ENCODE results near the gene ECM1. TPM values are rescaled to one million over a fixed set of nuclear protein-coding genes. Genes with fewer than 3 reads are reported as not detected.

Gene ECM1
- total RNA-seq, 1 donor from 2014 or later, result 0.34 TPM

- no peak for DNase-seq
Measured at GRCh38 chr1:150545486-150546032, 37.6 kb downstream of the ECM1 start.

DNA sequence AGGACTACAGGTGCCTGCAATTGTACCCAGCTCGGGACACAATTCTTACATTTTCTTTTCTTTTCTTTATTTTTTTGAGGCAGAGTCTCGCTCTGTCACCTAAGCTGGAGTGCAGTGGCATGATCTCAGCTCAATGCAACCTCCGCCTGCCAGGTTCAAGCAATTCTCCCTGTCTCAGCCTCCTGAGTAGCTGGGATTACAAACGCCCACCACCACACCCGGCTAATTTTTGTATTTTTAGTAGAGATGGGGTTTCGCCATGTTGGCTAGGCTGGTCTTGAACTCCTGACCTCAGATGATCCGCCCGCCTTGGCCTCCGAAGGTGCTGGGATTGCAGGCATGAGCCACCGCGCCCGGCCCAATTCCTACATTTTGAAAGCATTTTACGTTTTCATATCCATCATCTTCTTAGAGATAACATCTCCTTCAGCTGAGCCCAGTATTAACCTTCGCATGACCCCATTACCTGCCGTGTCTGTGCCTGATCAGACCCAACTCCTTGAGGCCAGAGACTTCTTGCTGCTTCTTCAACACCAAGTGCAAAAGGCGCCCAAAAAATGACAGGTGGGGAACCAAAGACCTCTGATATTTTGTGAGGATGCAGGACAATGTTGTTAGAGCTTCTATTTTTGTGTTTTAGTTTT lies 38.5 kb downstream of the ECM1 start:
- no peak for DNase-seq

DNA sequence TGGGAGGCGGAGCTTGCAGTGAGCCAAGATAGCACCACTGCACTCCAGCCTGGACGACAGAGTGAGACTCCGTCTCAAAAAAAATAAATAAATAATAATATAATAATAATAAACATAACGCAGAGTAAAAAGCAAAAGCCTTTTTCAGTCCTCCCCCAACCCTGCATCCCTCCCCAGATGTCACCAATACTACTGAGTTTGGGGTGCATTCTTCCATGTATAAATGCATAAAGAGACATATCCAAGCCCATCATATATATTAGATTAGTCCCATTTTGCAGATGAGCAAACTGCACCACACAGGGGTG lies 40.4 kb downstream of the ECM1 start:
- no peak for DNase-seq

- peak; percentile 66 for DNase-seq
Measured at GRCh38 chr1:150548632-150549495, 41.0 kb downstream of the ECM1 start, which contains the start of gene ADAMTSL4. Gene ADAMTSL4, plus strand, starts transcription at chr1:150549408. Its CDS starts 2,881 bp downstream, at chr1:150552289.

DNA sequence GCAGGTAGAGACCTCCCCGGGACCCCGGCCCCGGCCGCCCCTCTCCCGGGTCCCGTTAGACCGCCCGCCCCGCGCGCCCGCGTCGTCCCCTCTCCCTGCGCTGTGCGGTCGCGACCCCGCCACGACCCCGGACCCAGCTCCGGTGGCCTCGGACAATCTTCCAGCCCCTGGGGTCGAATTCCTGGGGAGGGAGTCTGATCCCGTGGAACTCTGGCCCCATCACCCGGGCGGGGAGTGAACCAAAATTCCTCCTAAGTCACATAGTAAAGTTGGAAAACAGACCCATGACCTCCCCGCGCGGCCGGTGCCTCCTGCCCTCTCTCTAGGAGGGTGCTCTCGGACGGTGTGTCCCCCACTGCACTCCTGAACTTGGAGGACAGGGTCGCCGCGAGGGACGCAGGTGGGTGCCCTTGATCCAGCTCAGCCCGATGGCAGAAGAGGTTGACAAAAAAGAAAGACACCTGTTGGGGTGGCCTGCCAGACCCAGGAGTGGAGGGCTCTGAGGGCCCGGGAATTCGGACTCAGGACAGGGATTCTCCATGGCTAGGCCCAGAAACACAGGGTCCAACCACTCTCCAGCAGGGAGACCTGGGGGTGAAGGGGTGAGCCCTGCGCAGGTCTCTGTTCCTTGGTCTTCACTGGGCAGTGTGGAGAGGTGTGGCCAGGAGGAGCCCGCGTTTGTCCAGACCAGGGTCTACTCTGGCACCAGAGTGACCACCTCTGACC lies 41.8 kb downstream of the ECM1 start:
- DNase-seq, result peak; percentile 21

GRCh38 chr1:150550222-150551050 lies 42.5 kb downstream of the ECM1 start:
- peak; percentile 6 for DNase-seq

DNA sequence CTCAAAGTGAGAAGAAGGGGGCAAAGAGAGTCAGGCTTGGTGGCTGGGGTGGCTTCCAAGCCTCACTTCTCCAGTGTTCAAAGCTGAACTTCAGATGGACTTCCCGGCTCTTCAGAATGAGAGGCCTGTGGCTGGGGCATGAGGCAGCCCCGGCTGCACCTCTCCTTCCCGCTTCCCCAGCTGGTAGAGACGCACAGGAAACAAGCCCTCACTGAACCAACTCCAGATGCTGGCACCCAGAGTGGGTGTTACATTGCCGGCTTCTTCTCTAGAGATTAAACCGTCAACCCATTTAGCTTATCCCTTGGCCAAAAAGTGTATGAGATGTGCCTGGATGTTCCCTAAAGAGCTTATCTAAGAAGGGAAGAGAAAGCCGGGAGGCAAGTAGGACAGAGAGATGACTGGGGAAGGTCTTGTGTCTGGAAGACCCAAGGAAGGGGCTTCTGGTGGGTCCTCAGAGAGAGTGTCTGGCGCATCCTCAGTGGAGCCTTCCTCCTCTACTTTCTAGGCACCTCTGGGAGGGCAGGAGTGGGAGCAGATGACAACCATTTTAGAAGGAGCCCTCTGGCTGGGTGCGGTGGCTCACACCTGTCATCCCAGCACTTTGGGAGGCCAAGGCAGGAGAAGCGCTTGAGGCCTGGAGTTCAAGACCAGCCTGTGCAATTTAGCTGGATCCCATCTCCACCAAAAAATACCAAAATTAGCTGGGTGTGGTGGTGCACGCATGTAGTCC lies 43.3 kb downstream of the ECM1 start:
- peak; percentile 19 for DNase-seq

DNA sequence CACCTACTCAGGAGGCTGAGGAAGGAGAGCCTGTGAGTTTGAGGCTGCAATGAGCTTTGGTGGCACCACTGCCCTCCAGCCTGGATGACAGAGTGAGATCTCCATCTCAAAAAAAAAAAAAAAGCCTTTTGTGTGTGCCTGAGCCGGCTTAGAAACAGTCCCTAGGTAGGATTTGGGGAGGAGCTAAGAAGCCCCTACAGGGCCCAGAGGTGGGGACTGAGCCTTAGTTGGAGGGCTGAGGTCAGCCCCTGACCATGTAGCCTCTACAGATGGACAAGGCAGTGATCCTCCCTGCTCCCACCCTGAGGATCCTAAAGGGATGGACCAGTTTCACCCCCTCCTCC lies 43.8 kb downstream of the ECM1 start:
- DNase-seq, result peak; percentile 2

DNA sequence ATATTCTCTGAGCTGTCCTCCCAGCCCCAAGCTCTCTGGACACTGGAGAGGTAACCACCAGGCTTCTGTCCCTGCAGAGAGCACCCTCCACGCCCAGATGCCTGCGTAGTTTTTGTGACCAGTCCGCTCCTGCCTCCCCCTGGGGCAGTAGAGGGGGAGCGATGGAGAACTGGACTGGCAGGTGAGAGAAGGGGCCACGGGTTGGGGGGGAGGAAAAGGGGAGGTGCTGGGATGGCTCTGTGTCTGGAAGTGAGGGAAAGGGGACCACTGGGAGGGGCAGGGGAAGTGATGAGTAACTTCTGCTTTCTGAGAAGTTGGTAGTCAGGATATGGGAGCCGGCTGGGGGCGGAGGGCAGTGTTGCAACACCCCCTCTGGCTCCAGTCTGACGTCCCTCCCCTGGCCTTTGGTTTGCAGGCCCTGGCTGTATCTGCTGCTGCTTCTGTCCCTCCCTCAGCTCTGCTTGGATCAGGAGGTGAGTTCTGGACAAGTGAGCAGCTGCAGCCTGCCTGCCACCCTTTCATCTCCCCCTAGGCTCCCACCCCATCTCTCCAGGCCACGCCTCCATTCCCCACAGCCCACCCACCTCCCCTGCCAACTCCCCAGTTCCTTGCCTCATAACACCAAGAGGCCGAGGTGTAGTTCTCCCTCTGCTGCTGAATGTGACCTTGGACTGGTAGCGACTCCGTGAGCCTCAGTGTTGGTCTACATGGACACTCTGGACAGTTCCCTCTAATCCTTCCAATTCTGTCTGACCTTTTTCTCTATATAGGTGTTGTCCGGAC lies 44.4 kb downstream of the ECM1 start:
- DNase-seq, result peak; percentile 76

DNA sequence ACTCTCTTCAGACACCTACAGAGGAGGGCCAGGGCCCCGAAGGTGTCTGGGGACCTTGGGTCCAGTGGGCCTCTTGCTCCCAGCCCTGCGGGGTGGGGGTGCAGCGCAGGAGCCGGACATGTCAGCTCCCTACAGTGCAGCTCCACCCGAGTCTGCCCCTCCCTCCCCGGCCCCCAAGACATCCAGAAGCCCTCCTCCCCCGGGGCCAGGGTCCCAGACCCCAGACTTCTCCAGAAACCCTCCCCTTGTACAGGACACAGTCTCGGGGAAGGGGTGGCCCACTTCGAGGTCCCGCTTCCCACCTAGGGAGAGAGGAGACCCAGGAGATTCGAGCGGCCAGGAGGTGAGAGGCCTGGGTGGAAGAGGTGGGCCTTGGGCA lies 45.0 kb downstream of the ECM1 start:
- DNase-seq, result no peak

GRCh38 chr1:150553392-150554085 lies 45.6 kb downstream of the ECM1 start:
- no peak for DNase-seq

DNA sequence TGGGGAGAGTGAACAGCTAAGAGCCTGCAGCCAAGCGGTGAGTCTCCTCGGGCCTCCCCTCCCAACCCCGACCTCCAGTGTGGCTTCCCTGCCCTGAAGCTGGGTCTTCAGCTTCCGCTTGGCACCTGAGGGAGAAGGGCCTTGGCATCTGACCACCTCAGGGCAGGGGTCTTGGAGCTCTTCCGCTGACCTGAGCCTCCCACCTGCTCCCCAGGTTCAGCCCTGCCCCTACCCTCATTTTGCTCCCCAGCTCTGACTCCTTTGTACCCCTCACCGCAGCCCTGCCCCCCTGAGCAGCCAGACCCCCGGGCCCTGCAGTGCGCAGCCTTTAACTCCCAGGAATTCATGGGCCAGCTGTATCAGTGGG lies 46.2 kb downstream of the ECM1 start:
- DNase-seq, result no peak

DNA sequence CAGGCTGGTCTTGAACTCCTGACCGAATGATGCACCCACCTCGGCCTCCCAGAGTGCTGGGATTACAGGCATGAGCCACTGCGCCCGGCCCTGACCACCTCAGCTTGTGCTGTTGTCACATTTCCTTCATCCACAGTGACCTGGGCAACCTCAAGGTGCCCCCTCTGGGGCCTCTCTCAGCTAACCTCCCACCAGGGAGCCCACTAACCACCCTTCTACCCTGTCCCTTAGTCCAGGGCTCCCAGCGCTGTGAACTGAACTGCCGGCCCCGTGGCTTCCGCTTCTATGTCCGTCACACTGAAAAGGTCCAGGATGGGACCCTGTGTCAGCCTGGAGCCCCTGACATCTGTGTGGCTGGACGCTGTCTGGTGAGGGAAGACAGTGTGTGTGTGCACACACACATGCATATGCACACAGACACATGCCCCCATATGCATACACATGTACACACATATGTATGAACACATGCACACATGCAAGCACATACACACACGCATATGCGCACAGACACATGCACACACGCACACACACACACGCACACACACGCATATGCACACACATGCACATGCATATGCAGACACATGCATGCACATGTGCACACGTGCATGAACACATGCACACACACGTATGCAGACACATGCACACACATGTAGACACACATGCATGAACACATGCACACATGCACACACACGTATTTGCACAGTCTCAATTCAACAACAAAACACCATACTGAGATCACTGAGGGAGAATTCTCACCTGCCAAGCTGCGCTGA lies 47.5 kb downstream of the ECM1 start:
- DNase-seq, result peak; percentile 18

DNA sequence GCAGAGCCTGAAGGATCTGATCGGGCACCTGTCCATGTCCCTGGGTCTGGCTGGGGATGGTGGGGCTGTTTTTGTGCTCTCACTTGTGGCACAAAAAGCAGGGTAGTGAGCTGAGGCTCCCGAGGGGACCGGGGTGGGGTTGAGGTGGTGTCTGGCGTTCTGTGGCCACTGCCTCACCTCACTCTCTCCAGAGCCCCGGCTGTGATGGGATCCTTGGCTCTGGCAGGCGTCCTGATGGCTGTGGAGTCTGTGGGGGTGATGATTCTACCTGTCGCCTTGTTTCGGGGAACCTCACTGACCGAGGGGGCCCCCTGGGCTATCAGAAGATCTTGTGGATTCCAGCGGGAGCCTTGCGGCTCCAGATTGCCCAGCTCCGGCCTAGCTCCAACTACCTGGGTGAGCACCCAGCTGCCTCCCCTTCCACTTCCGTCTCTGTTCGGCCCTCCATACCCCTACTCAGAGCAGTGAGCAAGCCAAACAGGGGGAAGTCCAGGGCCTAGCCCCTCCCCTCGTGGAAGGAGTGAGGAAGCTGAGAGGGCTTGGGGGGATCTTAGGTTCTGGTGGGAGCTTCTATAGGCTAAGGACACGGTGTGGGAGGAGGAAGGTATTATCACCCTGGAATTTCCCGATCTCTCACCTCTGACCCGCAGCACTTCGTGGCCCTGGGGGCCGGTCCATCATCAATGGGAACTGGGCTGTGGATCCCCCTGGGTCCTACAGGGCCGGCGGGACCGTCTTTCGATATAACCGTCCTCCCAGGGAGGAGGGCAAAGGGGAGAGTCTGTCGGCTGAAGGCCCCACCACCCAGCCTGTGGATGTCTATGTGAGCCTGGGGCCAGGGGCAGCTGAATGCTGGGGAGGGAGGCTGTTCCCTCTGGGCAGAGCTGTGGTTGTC lies 48.3 kb downstream of the ECM1 start:
- no peak for DNase-seq

DNA sequence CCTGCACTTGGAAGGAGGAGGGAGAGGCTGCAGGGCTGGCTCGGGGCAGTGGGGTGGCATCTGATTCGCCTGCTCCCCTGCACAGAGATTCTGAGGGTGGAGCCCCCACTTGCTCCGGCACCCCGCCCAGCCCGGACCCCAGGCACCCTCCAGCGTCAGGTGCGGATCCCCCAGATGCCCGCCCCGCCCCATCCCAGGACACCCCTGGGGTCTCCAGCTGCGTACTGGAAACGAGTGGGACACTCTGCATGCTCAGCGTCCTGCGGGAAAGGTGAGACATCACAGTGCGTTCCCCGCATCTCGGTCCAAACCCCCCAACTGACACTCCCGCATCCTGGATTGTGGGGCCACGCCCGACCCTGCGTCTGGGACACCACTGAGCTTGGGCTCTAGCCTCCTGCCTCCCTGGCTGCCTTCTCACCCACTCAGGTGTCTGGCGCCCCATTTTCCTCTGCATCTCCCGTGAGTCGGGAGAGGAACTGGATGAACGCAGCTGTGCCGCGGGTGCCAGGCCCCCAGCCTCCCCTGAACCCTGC lies 49.2 kb downstream of the ECM1 start:
- no peak for DNase-seq

- peak; percentile 4 for DNase-seq
Measured at GRCh38 chr1:150557813-150558212, 49.9 kb downstream of the ECM1 start.

- peak; percentile 16 for DNase-seq
Measured at GRCh38 chr1:150558303-150558704, 50.4 kb downstream of the ECM1 start.

Measured in dermis blood vessel endothelial cell (primary cell).